IPS-18a (cell line): Measurements from ENCODE around the gene ACLY.

Experiments
- H3K27ac ChIP-seq: one replicate; pipeline ENCODE4 v1.5.1; 2013; ENCODE audit warnings: low read length
- H3K27me3 ChIP-seq: one replicate; pipeline ENCODE4 v1.6.1; 2013; ENCODE audit warnings: mild to moderate bottlenecking, low read length; ENCODE audit not compliant: control insufficient read depth, insufficient read depth
- H3K36me3 ChIP-seq: one replicate; pipeline ENCODE4 v1.6.1; 2013; ENCODE audit warnings: low read depth, low read length; ENCODE audit not compliant: control insufficient read depth
- H3K4me1 ChIP-seq: one replicate; pipeline ENCODE4 v1.6.1; 2013; ENCODE audit warnings: low read depth, low read length; ENCODE audit not compliant: control insufficient read depth
- H3K4me3 ChIP-seq: one replicate; pipeline ENCODE4 v1.5.1; 2013; ENCODE audit warnings: low read length
- H3K9ac ChIP-seq: one replicate; pipeline ENCODE4 v1.6.1; 2013; ENCODE audit warnings: mild to moderate bottlenecking, low read length, moderate library complexity
- H3K9me3 ChIP-seq: one replicate; pipeline ENCODE4 v1.6.1; 2013; ENCODE audit warnings: low read depth, low read length; ENCODE audit not compliant: control insufficient read depth

ACLY gene

GRCh38 chr17:41907185-41907556, 11.6 kb downstream of the ACLY start:
- Histone ChIP-seq H3K36me3 (peaks cover 93% of the 10 kb centered on the region), H3K9ac (no peak overlapping the region), H3K27ac (no peak overlapping the region), H3K4me1 (no peaks in the 10 kb centered on the region), H3K27me3 (no peaks in the 10 kb centered on the region), H3K4me3 (no peak overlapping the region), H3K9me3 (no peaks in the 10 kb centered on the region)

GRCh38 chr17:41906465-41907184, 12.1 kb downstream of the ACLY start:
- Histone ChIP-seq H3K36me3 (peaks cover 93% of the 10 kb centered on the region), H3K9ac (no peak overlapping the region), H3K27me3 (no peaks in the 10 kb centered on the region), H3K4me1 (no peaks in the 10 kb centered on the region), H3K27ac (no peak overlapping the region), H3K4me3 (no peak overlapping the region), H3K9me3 (no peaks in the 10 kb centered on the region)

GRCh38 chr17:41905172-41905571, 13.6 kb downstream of the ACLY start:
- no peaks in the 10 kb centered on the region for H3K9me3 ChIP-seq
- no peaks in the 10 kb centered on the region for H3K27me3 ChIP-seq
- peaks cover 92% of the 10 kb centered on the region for H3K36me3 ChIP-seq
- no peaks in the 10 kb centered on the region for H3K4me1 ChIP-seq
- no peak overlapping the region for H3K9ac ChIP-seq
- H3K27ac ChIP-seq = no peak overlapping the region
- no peak overlapping the region for H3K4me3 ChIP-seq

GRCh38 chr17:41904242-41904841, 14.4 kb downstream of the ACLY start:
- peaks cover 89% of the 10 kb centered on the region for H3K36me3 ChIP-seq
- H3K27ac ChIP-seq = no peak overlapping the region
- no peak overlapping the region for H3K9ac ChIP-seq
- H3K4me1 ChIP-seq = no peaks in the 10 kb centered on the region
- H3K9me3 ChIP-seq = no peaks in the 10 kb centered on the region
- H3K4me3 ChIP-seq = no peak overlapping the region
- H3K27me3 ChIP-seq = no peaks in the 10 kb centered on the region

- H3K36me3 ChIP-seq = peaks cover 90% of the 10 kb centered on the region
- H3K9me3 ChIP-seq = no peaks in the 10 kb centered on the region
- no peak overlapping the region for H3K9ac ChIP-seq
- no peaks in the 10 kb centered on the region for H3K27me3 ChIP-seq
- no peaks in the 10 kb centered on the region for H3K4me1 ChIP-seq
- no peak overlapping the region for H3K27ac ChIP-seq
- no peak overlapping the region for H3K4me3 ChIP-seq
Observed at GRCh38 chr17:41901646-41902045, 17.1 kb downstream of the ACLY start.

- Histone ChIP-seq H3K9me3 (no peaks in the 10 kb centered on the region), H3K4me1 (no peaks in the 10 kb centered on the region), H3K36me3 (peaks cover 95% of the 10 kb centered on the region), H3K27me3 (no peaks in the 10 kb centered on the region), H3K4me3 (no peak overlapping the region), H3K9ac (no peak overlapping the region), H3K27ac (no peak overlapping the region)
Observed at GRCh38 chr17:41896726-41897125, 22.0 kb downstream of the ACLY start.

- H3K36me3 ChIP-seq = peaks cover 94% of the 10 kb centered on the region
Observed at GRCh38 chr17:41895617-41896016, 23.1 kb downstream of the ACLY start.

GRCh38 chr17:41894791-41895331, 23.9 kb downstream of the ACLY start:
- H3K27ac ChIP-seq = no peak overlapping the region
- no peaks in the 10 kb centered on the region for H3K4me1 ChIP-seq
- no peaks in the 10 kb centered on the region for H3K9me3 ChIP-seq
- H3K4me3 ChIP-seq = no peak overlapping the region
- no peaks in the 10 kb centered on the region for H3K27me3 ChIP-seq
- no peak overlapping the region for H3K9ac ChIP-seq
- H3K36me3 ChIP-seq = peaks cover 94% of the 10 kb centered on the region

More at GRCh38 chr17:41895617-41896016, 23.1 kb downstream of the ACLY start:
- H3K4me3 ChIP-seq = no peak overlapping the region
- H3K9ac ChIP-seq = no peak overlapping the region
- H3K4me1 ChIP-seq = no peaks in the 10 kb centered on the region
- no peaks in the 10 kb centered on the region for H3K27me3 ChIP-seq
- H3K9me3 ChIP-seq = no peaks in the 10 kb centered on the region
- H3K27ac ChIP-seq = no peak overlapping the region

GRCh38 chr17:41893384-41893783, 25.4 kb downstream of the ACLY start:
- no peaks in the 10 kb centered on the region for H3K4me1 ChIP-seq
- no peaks in the 10 kb centered on the region for H3K9me3 ChIP-seq
- H3K36me3 ChIP-seq = peaks cover 91% of the 10 kb centered on the region
- no peak overlapping the region for H3K9ac ChIP-seq
- no peak overlapping the region for H3K27ac ChIP-seq
- H3K4me3 ChIP-seq = no peak overlapping the region
- no peaks in the 10 kb centered on the region for H3K27me3 ChIP-seq

GRCh38 chr17:41892021-41892376, 26.8 kb downstream of the ACLY start:
- H3K27me3 ChIP-seq = no peaks in the 10 kb centered on the region
- H3K36me3 ChIP-seq = peaks cover 91% of the 10 kb centered on the region
- H3K4me1 ChIP-seq = no peaks in the 10 kb centered on the region
- no peak overlapping the region for H3K27ac ChIP-seq
- H3K9ac ChIP-seq = no peak overlapping the region
- H3K9me3 ChIP-seq = no peaks in the 10 kb centered on the region
- no peak overlapping the region for H3K4me3 ChIP-seq

GRCh38 chr17:41891135-41892020, 27.4 kb downstream of the ACLY start:
- Histone ChIP-seq H3K9ac (no peak overlapping the region), H3K4me3 (no peak overlapping the region), H3K4me1 (no peaks in the 10 kb centered on the region), H3K9me3 (no peaks in the 10 kb centered on the region), H3K36me3 (peaks cover 91% of the 10 kb centered on the region), H3K27me3 (no peaks in the 10 kb centered on the region), H3K27ac (no peak overlapping the region)
